CD4-positive, CD25-positive, alpha-beta regulatory T cell (primary cell): ENCODE results near the gene DNPH1. TPM values are rescaled to one million over a fixed set of nuclear protein-coding genes. Genes with fewer than 3 reads are reported as not detected.

Source experiments
- ATAC-seq, 2 donors: fragments of 150-1000 bp; cut with Tn5 transposase; one replicate each; pipeline ENCODE4 v1.10.0; 2021; ENCODE audit warnings: low read depth in 2 of 2, moderate number of reproducible peaks in 2 of 2, moderate library complexity in 1 of 2
- DNase-seq, 3 donors: peaks; one replicate each; pipeline versions ENCODE4 v3.0.0 to v3.0.0-alpha.2; 2012 to 2022; ENCODE audit warnings: mixed read lengths in 1 of 3
- H3K27ac ChIP-seq: one replicate; pipeline ENCODE4 v1.7.0; 2013; ENCODE audit warnings: mild to moderate bottlenecking, low read length; ENCODE audit not compliant: insufficient read depth, poor library complexity, severe bottlenecking
- H3K27me3 ChIP-seq: one replicate; pipeline ENCODE4 v1.7.0; 2013; ENCODE audit warnings: low read length; ENCODE audit not compliant: control insufficient read depth, insufficient read depth
- H3K36me3 ChIP-seq: one replicate; pipeline ENCODE4 v1.7.0; 2013; ENCODE audit warnings: mild to moderate bottlenecking, low read length, moderate library complexity; ENCODE audit not compliant: control insufficient read depth, insufficient read depth
- H3K4me1 ChIP-seq: 2 replicates; pipeline ENCODE4 v1.7.0; 2013; ENCODE audit warnings: mild to moderate bottlenecking, low read length; ENCODE audit not compliant: insufficient read depth, control insufficient read depth, poor library complexity, severe bottlenecking
- H3K4me3 ChIP-seq: one replicate; pipeline ENCODE4 v1.7.0; 2013; ENCODE audit warnings: low read depth, mild to moderate bottlenecking, low read length, moderate library complexity
- H3K9me3 ChIP-seq, 2 experiments: 1 replicate in 1 of 2; 2 replicates in 1 of 2; pipeline ENCODE4 v1.7.0; 2013; ENCODE audit warnings: low read length in 2 of 2, mild to moderate bottlenecking in 1 of 2, moderate library complexity in 1 of 2; ENCODE audit not compliant: control insufficient read depth in 2 of 2
- H3K27ac Mint-ChIP-seq, 3 donors: one replicate each; pipeline ENCODE4 v1.8.0; 2020 to 2022; ENCODE audit warnings: mild to moderate bottlenecking in 3 of 3, mixed read lengths in 3 of 3, moderate library complexity in 2 of 3
- H3K27me3 Mint-ChIP-seq: one replicate; pipeline ENCODE4 v1.8.0; 2022; ENCODE audit warnings: mild to moderate bottlenecking, mixed read lengths
- H3K36me3 Mint-ChIP-seq: one replicate; pipeline ENCODE4 v1.8.0; 2020; ENCODE audit warnings: mixed read lengths
- H3K4me1 Mint-ChIP-seq, 4 donors: one replicate each; pipeline ENCODE4 v1.8.0; 2020 to 2022; ENCODE audit warnings: mixed read lengths in 4 of 4, mild to moderate bottlenecking in 1 of 4
- H3K4me3 Mint-ChIP-seq, 4 donors: one replicate each; pipeline ENCODE4 v1.8.0; 2020 to 2022; ENCODE audit warnings: mild to moderate bottlenecking in 4 of 4, mixed read lengths in 4 of 4, moderate library complexity in 3 of 4
- H3K9me3 Mint-ChIP-seq, 7 donors: one replicate each; pipeline ENCODE4 v1.8.0; 2020 to 2022; ENCODE audit warnings: mixed read lengths in 7 of 7, mild to moderate bottlenecking in 3 of 7, moderate library complexity in 2 of 7
- polyA plus RNA-seq, 4 donors: library from polyadenylated mRNA; unstranded; fragments of 300-500 nt; fragmentation: Illumina TruSeq; gene quantifications; one replicate each; pipeline ENCODE4 v1.2.3, GENCODE V29; 2021
- total RNA-seq: library from RNA; stranded (reverse); gene quantifications from one replicate; pipeline ENCODE4 v1.2.3, GENCODE V29; 2022

Gene DNPH1
- total and polyA plus RNA-seq, 5 donors from 2014 or later = 36.6 to 234 (median 201) TPM

DNA sequence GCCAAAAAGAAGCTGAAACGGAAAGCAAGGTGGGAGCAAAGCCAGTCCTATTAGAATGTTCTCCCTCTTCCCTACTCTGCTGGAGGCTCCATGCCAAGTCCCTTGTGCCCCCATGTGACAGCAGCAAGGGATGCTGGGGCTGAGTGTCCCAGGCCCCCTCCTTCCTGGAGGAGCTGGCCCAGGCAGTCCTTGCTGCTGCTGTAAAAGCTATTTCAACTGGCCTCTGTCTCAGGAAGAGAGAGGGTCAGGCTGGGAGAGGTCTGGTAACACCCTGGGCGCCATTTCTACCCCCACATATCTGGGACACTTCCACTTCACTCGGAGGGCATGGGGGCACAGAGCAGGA is 39.0 kb upstream of the DNPH1 start:
- peaks cover 13% of the 10 kb centered on the region for H3K4me1 ChIP-seq
- H3K27ac Mint-ChIP-seq = no peak overlapping the region
- H3K27me3 Mint-ChIP-seq = peaks cover 13% of the 10 kb centered on the region
- H3K27me3 ChIP-seq = no peaks in the 10 kb centered on the region
- no peak overlapping the region for H3K4me3 ChIP-seq
- H3K4me1 Mint-ChIP-seq = peaks cover 0 to 13% (median 2%) of the 10 kb centered on the region in 4 donors
- no peak overlapping the region for H3K27ac ChIP-seq
- H3K36me3 Mint-ChIP-seq = no peaks in the 10 kb centered on the region
- H3K4me3 Mint-ChIP-seq = peak overlapping the region in 2 of 4 donors; percentile 8 to 63
- DNase-seq (no peak), ATAC-seq (no peak)
- H3K36me3 ChIP-seq = no peaks in the 10 kb centered on the region
- no peaks in the 10 kb centered on the region for H3K9me3 ChIP-seq
- no peaks in the 10 kb centered on the region for H3K9me3 Mint-ChIP-seq

DNA sequence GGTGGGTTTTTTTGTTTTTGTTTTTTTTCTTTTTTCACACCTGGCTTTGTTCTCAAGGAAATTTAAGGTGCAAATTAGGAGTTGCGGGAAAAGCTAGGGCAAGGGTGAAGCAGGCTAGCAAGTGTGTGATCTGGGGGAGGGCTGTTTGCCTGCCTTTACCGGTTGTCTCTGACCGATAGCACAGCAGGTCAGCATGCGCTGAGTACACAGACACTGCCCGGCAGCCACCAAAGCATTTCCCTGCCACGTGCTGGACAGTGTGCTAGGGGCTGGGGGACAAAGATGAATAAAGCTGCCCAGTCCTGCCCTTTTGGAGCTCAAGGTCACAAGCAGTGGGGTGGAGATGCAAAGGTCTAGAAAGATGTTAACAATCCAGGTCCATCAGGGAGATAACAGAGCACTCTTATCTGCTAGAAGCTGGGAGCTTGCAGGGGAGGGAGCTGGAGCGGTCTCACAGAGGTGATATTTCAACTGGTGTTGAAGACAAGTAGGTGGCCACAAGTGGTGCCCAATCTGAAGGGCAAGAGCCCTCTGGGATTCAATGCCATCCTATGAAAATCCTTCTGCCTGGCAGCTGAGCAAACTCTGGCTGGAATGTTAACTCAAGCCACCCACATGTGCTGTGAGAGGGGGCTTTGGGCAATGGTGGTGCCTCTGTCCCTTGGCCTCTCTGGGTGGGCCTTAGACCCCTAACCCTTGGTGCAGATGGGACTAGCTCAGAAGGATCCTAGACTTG is 38.5 kb upstream of the DNPH1 start:
- Mint-ChIP-seq H3K27me3 (peaks cover 9% of the 10 kb centered on the region), H3K36me3 (no peaks in the 10 kb centered on the region), H3K4me3 (peak overlapping the region in 2 of 4 donors; percentile 8 to 17), H3K27ac (no peak overlapping the region), H3K4me1 (peaks cover 0 to 14% (median 2%) of the 10 kb centered on the region in 4 donors), H3K9me3 (no peaks in the 10 kb centered on the region)
- Histone ChIP-seq H3K36me3 (no peaks in the 10 kb centered on the region), H3K4me3 (no peak overlapping the region), H3K9me3 (no peaks in the 10 kb centered on the region), H3K4me1 (peaks cover 14% of the 10 kb centered on the region), H3K27me3 (no peaks in the 10 kb centered on the region), H3K27ac (no peak overlapping the region)
- ATAC-seq (no peak), DNase-seq (no peak)

DNA sequence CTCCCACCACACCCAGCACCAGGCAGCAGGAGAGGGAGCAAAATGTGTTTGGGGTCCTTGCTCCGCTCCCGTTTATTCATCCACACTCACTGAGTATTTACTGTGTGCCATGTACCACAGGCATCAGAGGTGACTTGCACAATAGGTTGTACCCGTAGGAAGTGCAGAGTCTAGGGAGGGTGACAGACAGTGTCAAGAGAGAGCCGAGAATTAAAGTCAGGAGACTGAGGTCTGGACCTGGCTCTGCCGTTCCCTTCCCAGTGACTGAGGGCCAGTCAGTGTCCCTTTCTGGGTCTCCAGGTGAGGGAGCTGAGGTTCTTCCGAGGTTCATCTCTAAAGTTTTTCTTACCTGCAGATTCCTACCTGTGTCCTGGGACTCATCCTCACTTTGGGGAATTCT is 36.3 kb upstream of the DNPH1 start:
- Mint-ChIP-seq H3K4me3 (no peak overlapping the region), H3K27ac (no peak overlapping the region), H3K36me3 (no peaks in the 10 kb centered on the region), H3K27me3 (peaks cover 9% of the 10 kb centered on the region), H3K9me3 (no peaks in the 10 kb centered on the region), H3K4me1 (peaks cover 0 to 14% (median 2%) of the 10 kb centered on the region in 4 donors)
- H3K27ac ChIP-seq = no peak overlapping the region
- DNase-seq = no peak
- no peak overlapping the region for H3K4me3 ChIP-seq
- ATAC-seq = no peak
- no peaks in the 10 kb centered on the region for H3K9me3 ChIP-seq
- no peaks in the 10 kb centered on the region for H3K27me3 ChIP-seq
- no peaks in the 10 kb centered on the region for H3K36me3 ChIP-seq
- peaks cover 14% of the 10 kb centered on the region for H3K4me1 ChIP-seq

DNA sequence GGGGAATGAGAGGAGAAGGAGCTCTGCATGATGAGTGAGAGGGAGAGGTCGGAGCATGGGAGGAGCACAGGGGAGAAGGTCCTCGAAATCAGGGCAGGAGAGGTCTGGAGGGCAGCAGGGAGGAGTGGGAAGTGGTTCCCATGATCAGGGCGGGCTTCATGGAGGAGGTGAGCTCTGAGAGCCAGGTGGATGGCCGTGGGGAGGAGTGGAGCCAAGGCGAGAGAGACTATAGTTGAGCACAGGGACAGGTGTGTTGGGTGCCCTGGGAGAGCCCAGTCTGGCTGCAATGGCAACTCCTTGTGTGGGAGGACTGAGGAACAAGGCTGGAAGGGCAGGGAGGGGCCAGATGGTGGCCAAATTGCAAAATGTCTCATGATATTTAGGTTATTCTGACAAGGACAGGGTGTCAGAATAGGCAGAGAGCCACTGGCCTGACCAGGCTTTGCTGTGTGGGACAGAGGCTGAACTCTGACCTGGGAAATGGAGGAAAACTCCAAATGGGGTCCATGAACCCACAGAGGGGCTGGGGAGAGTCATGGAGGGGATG is 35.4 kb upstream of the DNPH1 start:
- peaks cover 4% of the 10 kb centered on the region for H3K27me3 Mint-ChIP-seq
- DNase-seq (no peak), ATAC-seq (no peak)
- no peak overlapping the region for H3K4me3 ChIP-seq
- no peaks in the 10 kb centered on the region for H3K36me3 ChIP-seq
- no peaks in the 10 kb centered on the region for H3K36me3 Mint-ChIP-seq
- H3K4me1 ChIP-seq = peaks cover 11% of the 10 kb centered on the region
- no peak overlapping the region for H3K27ac ChIP-seq
- H3K9me3 ChIP-seq = no peaks in the 10 kb centered on the region
- no peaks in the 10 kb centered on the region for H3K27me3 ChIP-seq
- no peaks in the 10 kb centered on the region for H3K9me3 Mint-ChIP-seq
- peak overlapping the region in 1 of 4 donors; percentile 35 for H3K4me3 Mint-ChIP-seq
- no peak overlapping the region for H3K27ac Mint-ChIP-seq
- H3K4me1 Mint-ChIP-seq = peaks cover 0 to 11% (median under 1%) of the 10 kb centered on the region in 4 donors

DNA sequence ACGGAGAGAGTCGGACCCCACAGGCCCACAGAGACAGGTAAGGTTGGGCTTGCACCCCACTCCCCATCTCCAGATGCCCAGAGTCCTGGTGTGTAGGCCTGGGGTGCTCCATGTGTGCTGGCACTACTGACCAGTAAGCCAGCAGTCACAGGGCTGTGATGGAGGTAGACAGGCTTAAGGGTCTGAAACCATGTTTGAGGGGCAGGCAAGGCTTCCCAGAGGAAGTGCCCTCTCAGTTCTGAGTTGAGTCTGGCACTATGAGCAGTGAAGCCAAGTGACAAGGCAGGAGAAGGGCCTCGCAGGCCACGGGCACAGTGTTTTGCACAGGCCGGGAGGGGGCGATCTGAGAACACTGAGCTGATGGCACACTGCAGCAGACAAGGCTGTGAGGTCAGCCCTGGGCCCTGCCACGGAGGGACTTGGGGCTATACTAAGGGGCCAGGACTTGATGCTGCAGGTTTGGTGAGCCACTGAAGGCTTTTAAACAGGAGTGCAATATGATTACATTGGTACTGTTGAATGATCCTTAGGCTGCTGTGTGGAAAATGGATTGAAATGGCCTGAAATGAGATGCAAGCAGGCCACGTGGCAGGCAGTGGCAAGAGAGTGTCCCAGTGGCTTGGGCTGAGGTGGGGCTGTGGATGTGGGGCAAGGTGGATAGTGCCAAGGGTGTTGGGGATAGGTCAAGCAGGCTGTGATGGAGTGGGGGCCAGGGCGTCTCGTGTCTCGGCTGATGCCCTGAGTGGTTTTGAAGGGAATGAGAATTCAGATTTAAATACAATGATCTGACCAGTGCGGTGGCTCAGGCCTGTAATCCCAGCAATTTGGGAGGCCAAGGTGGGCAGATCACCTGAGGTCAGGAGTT is 34.3 kb upstream of the DNPH1 start:
- Mint-ChIP-seq H3K36me3 (no peaks in the 10 kb centered on the region), H3K4me1 (peaks cover 0 to 5% (median under 1%) of the 10 kb centered on the region in 4 donors), H3K27me3 (peaks cover 4% of the 10 kb centered on the region), H3K27ac (peak overlapping the region in 1 of 3 donors; percentile 16), H3K9me3 (no peaks in the 10 kb centered on the region), H3K4me3 (no peak overlapping the region)
- ATAC-seq (peak; percentile 90 to 91), DNase-seq (peak; percentile 52 to 78 (median 66))
- no peaks in the 10 kb centered on the region for H3K9me3 ChIP-seq
- H3K27me3 ChIP-seq = no peaks in the 10 kb centered on the region
- no peak overlapping the region for H3K27ac ChIP-seq
- H3K4me3 ChIP-seq = no peak overlapping the region
- no peaks in the 10 kb centered on the region for H3K36me3 ChIP-seq
- H3K4me1 ChIP-seq = peaks cover 4% of the 10 kb centered on the region

DNA sequence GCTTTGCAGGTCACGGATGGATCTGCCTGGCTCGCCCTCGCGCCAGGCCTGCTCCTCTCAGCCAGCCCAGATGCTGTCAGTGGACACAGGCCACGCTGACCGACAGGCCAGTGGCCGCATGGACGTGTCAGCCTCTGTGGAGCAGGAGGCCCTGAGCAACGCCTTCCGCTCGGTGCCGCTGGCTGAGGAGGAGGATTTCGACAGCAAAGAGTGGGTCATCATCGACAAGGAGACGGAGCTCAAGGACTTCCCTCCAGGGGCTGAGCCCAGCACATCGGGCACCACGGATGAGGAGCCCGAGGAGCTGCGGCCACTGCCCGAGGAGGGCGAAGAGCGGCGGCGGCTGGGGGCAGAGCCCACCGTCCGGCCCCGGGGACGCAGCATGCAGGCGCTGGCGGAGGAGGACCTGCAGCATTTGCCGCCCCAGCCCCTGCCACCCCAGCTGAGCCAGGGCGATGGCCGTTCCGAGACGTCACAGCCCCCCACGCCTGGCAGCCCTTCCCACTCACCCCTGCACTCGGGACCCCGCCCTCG is 33.6 kb upstream of the DNPH1 start:
- DNase-seq (no peak), ATAC-seq (no peak)
- H3K36me3 ChIP-seq = no peaks in the 10 kb centered on the region
- H3K4me3 Mint-ChIP-seq = no peak overlapping the region
- peaks cover 4% of the 10 kb centered on the region for H3K4me1 ChIP-seq
- H3K27me3 ChIP-seq = no peaks in the 10 kb centered on the region
- no peak overlapping the region for H3K4me3 ChIP-seq
- no peak overlapping the region for H3K27ac Mint-ChIP-seq
- H3K36me3 Mint-ChIP-seq = no peaks in the 10 kb centered on the region
- peaks cover 0 to 5% (median under 1%) of the 10 kb centered on the region in 4 donors for H3K4me1 Mint-ChIP-seq
- H3K27me3 Mint-ChIP-seq = peaks cover 3% of the 10 kb centered on the region
- H3K27ac ChIP-seq = no peak overlapping the region
- no peaks in the 10 kb centered on the region for H3K9me3 ChIP-seq
- no peaks in the 10 kb centered on the region for H3K9me3 Mint-ChIP-seq

- Mint-ChIP-seq H3K27me3 (no peaks in the 10 kb centered on the region), H3K4me3 (no peak overlapping the region), H3K9me3 (no peaks in the 10 kb centered on the region), H3K27ac (peak overlapping the region in 1 of 3 donors; percentile 77), H3K4me1 (peaks cover 0 to 9% (median under 1%) of the 10 kb centered on the region in 4 donors), H3K36me3 (no peaks in the 10 kb centered on the region)
- Histone ChIP-seq H3K4me3 (no peak overlapping the region), H3K27me3 (no peaks in the 10 kb centered on the region), H3K36me3 (no peaks in the 10 kb centered on the region), H3K27ac (no peak overlapping the region), H3K9me3 (no peaks in the 10 kb centered on the region), H3K4me1 (peaks cover 4% of the 10 kb centered on the region)
- DNase-seq (no peak), ATAC-seq (no peak)
Measured at GRCh38 chr6:43262000-43262779, 32.9 kb upstream of the DNPH1 start.
